A549 (cell line): ENCODE data around the gene DPPA2.

Source experiments
- CTCF ChIP-seq: fragments of >200 bp; sonication (Bioruptor Twin); formaldehyde crosslinking; IDR thresholded peaks from 3 replicates; pipeline ENCODE4 v1.5.1; 2016
- EP300 ChIP-seq, 2 experiments: fragments of >200 bp; sonication (Bioruptor Twin); formaldehyde crosslinking; IDR thresholded peaks; 2 replicates in 1 of 2; 3 replicates in 1 of 2; pipeline ENCODE4 v1.6.1; 2016 to 2017
- PBX3 ChIP-seq: IDR thresholded peaks from 2 replicates; pipeline ENCODE4 v1.6.1; 2012
- POLR2A ChIP-seq: IDR thresholded peaks from 2 replicates; pipeline ENCODE4 v1.6.1; 2012; ENCODE audit warnings: mild to moderate bottlenecking, low read length
- RAD21 ChIP-seq, 2 experiments: fragments of >200 bp in 1 of 2; sonication (Bioruptor Twin) in 1 of 2; formaldehyde crosslinking in 1 of 2; IDR thresholded peaks in 1 of 2; conservative IDR thresholded peaks in 1 of 2; 2 replicates in 1 of 2; 3 replicates in 1 of 2; pipeline ENCODE4 v1.6.1; 2012 to 2018; ENCODE audit warnings: inconsistent platforms in 1 of 2
- RCOR1 ChIP-seq: fragments of 150-350 bp; IDR thresholded peaks from 2 replicates; pipeline ENCODE4 v1.6.1; 2014; ENCODE audit warnings: antibody characterized with exemption, low read length, low read depth
- TF ChIP-seq, protein P1 (sequence below): fragments of >200 bp; sonication (Bioruptor Twin); formaldehyde crosslinking; IDR thresholded peaks from 3 replicates; pipeline ENCODE4 v1.6.1; 2016

DNA sequence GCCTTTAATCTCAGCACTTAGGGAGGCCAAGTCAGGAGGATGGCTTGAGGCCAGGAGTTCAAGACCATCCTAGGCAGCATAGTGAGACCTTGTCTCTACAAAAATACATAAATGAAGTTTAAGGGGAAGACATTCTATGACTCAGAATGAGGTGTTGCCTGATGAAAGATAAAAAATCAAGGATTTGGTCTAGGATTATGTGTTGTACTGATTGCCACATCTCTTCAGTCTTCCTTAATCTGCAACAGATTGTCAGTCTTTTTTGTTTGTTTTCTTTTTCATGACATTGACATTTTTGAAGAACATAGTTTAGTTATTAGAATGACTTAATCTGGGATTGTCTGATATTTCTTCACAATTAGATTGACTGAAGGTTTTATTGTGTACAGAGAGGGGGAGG, 47.3 kb upstream of the DPPA2 start:
- TF ChIP-seq POLR2A (no peak), EP300 (IDR thresholded peaks at IDR 0.05) (peak in 1 of 2 experiments; percentile 38; a peak in 1 of 5 replicates), RAD21 (conservative IDR thresholded peaks at IDR 0.05 in 1 of 2, IDR thresholded peaks at IDR 0.05 in 1 of 2) (no peak; a peak in 1 of 5 replicates), CTCF (no peak), RCOR1 (no peak), PBX3 (no peak)
- TF ChIP-seq, protein P1, sequence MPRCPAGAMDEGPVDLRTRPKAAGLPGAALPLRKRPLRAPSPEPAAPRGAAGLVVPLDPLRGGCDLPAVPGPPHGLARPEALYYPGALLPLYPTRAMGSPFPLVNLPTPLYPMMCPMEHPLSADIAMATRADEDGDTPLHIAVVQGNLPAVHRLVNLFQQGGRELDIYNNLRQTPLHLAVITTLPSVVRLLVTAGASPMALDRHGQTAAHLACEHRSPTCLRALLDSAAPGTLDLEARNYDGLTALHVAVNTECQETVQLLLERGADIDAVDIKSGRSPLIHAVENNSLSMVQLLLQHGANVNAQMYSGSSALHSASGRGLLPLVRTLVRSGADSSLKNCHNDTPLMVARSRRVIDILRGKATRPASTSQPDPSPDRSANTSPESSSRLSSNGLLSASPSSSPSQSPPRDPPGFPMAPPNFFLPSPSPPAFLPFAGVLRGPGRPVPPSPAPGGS: no peak
